Loucy (cell line): ENCODE measurements around the gene FLT3.

Experiments
- H2AFZ ChIP-seq: fragments of 200-600 bp; sonication (generic); 2 replicates; pipeline ENCODE4 v1.6.0; 2016; ENCODE audit warnings: antibody characterized with exemption, mild to moderate bottlenecking, low read length, moderate library complexity
- H3F3A ChIP-seq: fragments of 200-600 bp; 2 replicates; pipeline ENCODE4 v1.6.0; 2016; ENCODE audit warnings: antibody characterized with exemption, low read depth, mild to moderate bottlenecking
- H3K27me3 ChIP-seq: fragments of 200-600 bp; sonication (generic); 2 replicates; pipeline ENCODE4 v1.6.1; 2014; ENCODE audit warnings: low read length, mild to moderate bottlenecking; ENCODE audit not compliant: insufficient read depth, poor library complexity, severe bottlenecking
- H3K36me3 ChIP-seq: fragments of 200-600 bp; sonication (generic); 2 replicates; pipeline ENCODE4 v1.6.1; 2016; ENCODE audit warnings: low read length; ENCODE audit not compliant: insufficient read depth
- H3K4me1 ChIP-seq: fragments of 200-600 bp; sonication (generic); 2 replicates; pipeline ENCODE4 v1.5.1; 2014; ENCODE audit warnings: low read length, mild to moderate bottlenecking; ENCODE audit not compliant: insufficient read depth, poor library complexity, severe bottlenecking
- H3K4me2 ChIP-seq: fragments of 200-600 bp; sonication (generic); 2 replicates; pipeline ENCODE4 v1.6.0; 2014; ENCODE audit warnings: antibody characterized with exemption, low read length, low read depth, mild to moderate bottlenecking; ENCODE audit not compliant: poor library complexity, severe bottlenecking
- H3K4me3 ChIP-seq: fragments of 200-600 bp; sonication (generic); 2 replicates; pipeline ENCODE4 v1.5.1; 2014; ENCODE audit warnings: low read length, mild to moderate bottlenecking, mixed read lengths; ENCODE audit not compliant: poor library complexity, severe bottlenecking
- H3K79me2 ChIP-seq: fragments of 200-600 bp; sonication (generic); 2 replicates; pipeline ENCODE4 v1.6.1; 2014; ENCODE audit warnings: low read length; ENCODE audit not compliant: insufficient read depth
- H3K9ac ChIP-seq: fragments of 200-600 bp; sonication (generic); 2 replicates; pipeline ENCODE4 v1.6.0; 2014; ENCODE audit warnings: mild to moderate bottlenecking, low read depth, low read length, moderate library complexity; ENCODE audit not compliant: poor library complexity, severe bottlenecking
- H3K9me2 ChIP-seq: fragments of 200-600 bp; sonication (generic); replicated peaks from 2 replicates; pipeline ENCODE4 v1.6.1; 2016; ENCODE audit warnings: low read depth, low read length, mixed read lengths
- H3K9me3 ChIP-seq: fragments of 200-600 bp; sonication (generic); 2 replicates; pipeline ENCODE4 v1.6.1; 2014; ENCODE audit warnings: mild to moderate bottlenecking, antibody characterized with exemption, low read length, low read depth; ENCODE audit not compliant: insufficient read depth
- H4K20me1 ChIP-seq: fragments of 200-600 bp; sonication (generic); 2 replicates; pipeline ENCODE4 v1.6.0; 2014; ENCODE audit warnings: antibody characterized with exemption, low read length, mild to moderate bottlenecking; ENCODE audit not compliant: insufficient read depth, poor library complexity, severe bottlenecking
- EZH2phosphoT487 ChIP-seq: fragments of 200-600 bp; IDR thresholded peaks from 2 replicates; pipeline ENCODE4 v1.6.1; 2018; ENCODE audit warnings: antibody characterized with exemption, mild to moderate bottlenecking, moderate library complexity, borderline replicate concordance
- TF ChIP-seq, protein P1 (sequence below): fragments of 200-600 bp; sonication (generic); conservative IDR thresholded peaks from 2 replicates; pipeline ENCODE4 v1.5.1; 2014; ENCODE audit warnings: mild to moderate bottlenecking, antibody characterized with exemption, low read length

Gene FLT3

DNA sequence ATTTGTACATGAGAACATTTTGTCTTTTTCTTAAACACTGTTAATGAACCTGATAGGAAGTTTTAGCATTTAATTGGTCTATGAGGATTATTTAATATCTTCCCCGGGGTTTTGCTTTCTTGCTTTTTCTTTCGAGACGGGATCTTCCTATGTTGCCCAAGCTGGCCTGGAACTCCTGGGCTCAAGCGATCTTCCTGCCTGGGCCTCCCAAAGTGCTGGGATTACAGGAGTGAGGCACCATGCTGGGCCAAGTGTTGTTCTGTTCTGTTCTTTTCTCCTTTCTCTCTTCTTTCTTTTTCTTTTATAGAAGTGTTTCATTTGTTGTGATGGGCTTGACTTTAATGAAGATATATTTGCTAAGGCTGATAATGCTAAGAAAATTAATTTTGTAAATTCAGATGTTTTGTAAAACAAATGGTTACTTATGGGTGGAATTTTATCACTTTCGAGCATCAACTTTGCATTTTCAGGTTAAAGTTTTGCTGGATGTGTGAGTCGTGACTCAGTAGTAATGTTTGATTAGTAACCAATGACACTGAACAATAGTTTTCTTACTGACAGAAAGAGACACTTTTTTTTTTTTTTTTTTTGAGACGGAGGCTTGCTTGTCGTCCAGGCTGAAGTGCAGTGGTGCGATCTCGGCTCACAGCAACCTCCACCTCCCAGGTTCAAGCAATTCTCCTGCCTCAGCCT is 40.2 kb upstream of the FLT3 start:
- H3K36me3 ChIP-seq: no peaks in the 10 kb centered on the region
- H3K9me3 ChIP-seq: no peaks in the 10 kb centered on the region
- TF ChIP-seq, protein P1, sequence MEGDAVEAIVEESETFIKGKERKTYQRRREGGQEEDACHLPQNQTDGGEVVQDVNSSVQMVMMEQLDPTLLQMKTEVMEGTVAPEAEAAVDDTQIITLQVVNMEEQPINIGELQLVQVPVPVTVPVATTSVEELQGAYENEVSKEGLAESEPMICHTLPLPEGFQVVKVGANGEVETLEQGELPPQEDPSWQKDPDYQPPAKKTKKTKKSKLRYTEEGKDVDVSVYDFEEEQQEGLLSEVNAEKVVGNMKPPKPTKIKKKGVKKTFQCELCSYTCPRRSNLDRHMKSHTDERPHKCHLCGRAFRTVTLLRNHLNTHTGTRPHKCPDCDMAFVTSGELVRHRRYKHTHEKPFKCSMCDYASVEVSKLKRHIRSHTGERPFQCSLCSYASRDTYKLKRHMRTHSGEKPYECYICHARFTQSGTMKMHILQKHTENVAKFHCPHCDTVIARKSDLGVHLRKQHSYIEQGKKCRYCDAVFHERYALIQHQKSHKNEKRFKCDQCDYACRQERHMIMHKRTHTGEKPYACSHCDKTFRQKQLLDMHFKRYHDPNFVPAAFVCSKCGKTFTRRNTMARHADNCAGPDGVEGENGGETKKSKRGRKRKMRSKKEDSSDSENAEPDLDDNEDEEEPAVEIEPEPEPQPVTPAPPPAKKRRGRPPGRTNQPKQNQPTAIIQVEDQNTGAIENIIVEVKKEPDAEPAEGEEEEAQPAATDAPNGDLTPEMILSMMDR: no peak
- no peak for TF ChIP-seq EZH2phosphoT487
- peaks cover 62% of the 10 kb centered on the region for H4K20me1 ChIP-seq
- peak overlapping the region; percentile 92 for H3K4me2 ChIP-seq
- peaks cover 53% of the 10 kb centered on the region for H3K4me1 ChIP-seq
- H3K9ac ChIP-seq: peak overlapping the region; percentile 99
- peak overlapping the region; percentile 95 for H3K4me3 ChIP-seq
- H3K27me3 ChIP-seq: no peaks in the 10 kb centered on the region
- H3F3A ChIP-seq: 0 out of 2 replicates have a peak, but pooled peaks cover 4% of the 10 kb centered on the region
- peaks cover 85% of the 10 kb centered on the region for H3K79me2 ChIP-seq
- H3K9me2 ChIP-seq: no peaks in the 10 kb centered on the region
- no peak overlapping the region for H2AFZ ChIP-seq

- Histone ChIP-seq H4K20me1 (peaks cover 47% of the 10 kb centered on the region), H3F3A (0 out of 2 replicates have a peak, but pooled peaks cover 4% of the 10 kb centered on the region), H3K4me1 (peaks cover 52% of the 10 kb centered on the region), H3K9me3 (no peaks in the 10 kb centered on the region), H3K4me3 (peak overlapping the region; percentile 95), H3K9me2 (no peaks in the 10 kb centered on the region), H3K36me3 (no peaks in the 10 kb centered on the region), H3K79me2 (peaks cover 70% of the 10 kb centered on the region), H3K4me2 (peak overlapping the region; percentile 92), H2AFZ (peak overlapping the region; percentile 70; the same call in 1 of the 2 replicates), H3K9ac (peak overlapping the region; percentile 99), H3K27me3 (no peaks in the 10 kb centered on the region)
- TF ChIP-seq, protein P1: no peak
These were observed 38.5 kb upstream of the FLT3 start for GRCh38 chr13:28138756-28139470.

DNA sequence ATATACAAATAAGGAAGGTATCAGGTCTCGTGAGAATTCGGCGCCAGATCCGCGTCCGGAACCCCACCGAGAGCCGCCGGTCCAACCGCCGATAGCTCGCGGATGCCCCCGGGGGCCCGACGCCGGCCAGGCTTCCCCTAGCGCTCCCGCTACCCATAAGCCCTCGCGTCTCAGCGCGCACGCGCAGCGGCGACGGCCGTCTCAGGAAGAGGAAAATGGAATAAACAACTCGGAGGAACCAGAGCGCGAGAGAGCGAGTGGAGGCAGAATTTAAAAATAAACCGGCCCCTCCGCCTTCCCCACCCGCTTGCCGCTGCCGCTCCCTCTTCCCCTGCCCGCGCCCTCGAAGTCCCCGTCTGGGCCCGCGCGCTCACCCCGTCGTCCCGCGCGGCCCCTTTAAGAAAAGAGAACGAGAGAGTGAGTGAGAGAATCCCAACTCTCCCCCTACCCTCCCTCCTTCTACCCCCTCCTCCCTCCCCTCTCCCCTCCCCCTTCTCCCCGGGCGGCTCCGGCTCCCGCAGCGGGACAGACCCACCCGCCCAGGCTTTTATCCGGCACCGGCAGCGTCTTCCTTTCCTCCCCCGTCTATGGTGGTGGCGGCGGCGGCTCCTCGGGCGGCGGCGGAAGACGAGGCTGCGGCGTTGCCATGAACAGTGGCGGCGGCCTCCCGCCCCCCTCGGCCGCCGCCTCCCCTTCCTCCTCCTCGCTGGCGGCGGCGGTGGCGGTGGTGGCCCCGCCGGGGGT is 37.8 kb upstream of the FLT3 start, which contains the start of gene PAN3:
Gene PAN3, plus strand, starts transcription at position 534 of the 744 bp plus-strand sequence. Its CDS starts 113 bp downstream, at position 647.
- H3K9ac ChIP-seq: peak within 1 kb of the TSS; percentile 99
- H3K4me1 ChIP-seq: peaks cover 45% of the 10 kb centered on the region
- peaks cover 40% of the 10 kb centered on the region for H4K20me1 ChIP-seq
- 0 out of 2 replicates have a peak, but pooled peaks cover 4% of the 10 kb centered on the region for H3F3A ChIP-seq
- H3K9me2 ChIP-seq: no peaks in the 10 kb centered on the region
- TF ChIP-seq EZH2phosphoT487: no peak
- TF ChIP-seq, protein P1: no peak
- H3K79me2 ChIP-seq: peaks cover 63% of the 10 kb centered on the region
- peak within 1 kb of the TSS; percentile 95 for H3K4me3 ChIP-seq
- H2AFZ ChIP-seq: peak within 1 kb of the TSS; percentile 70
- H3K27me3 ChIP-seq: no peaks in the 10 kb centered on the region
- H3K9me3 ChIP-seq: no peaks in the 10 kb centered on the region
- peak within 1 kb of the TSS; percentile 93 for H3K4me2 ChIP-seq
- no peaks in the 10 kb centered on the region for H3K36me3 ChIP-seq
